HepG2 (cell line): Measurements from ENCODE around the gene LCA5. TPM values are rescaled to one million over a fixed set of nuclear protein-coding genes. Genes with fewer than 3 reads are reported as not detected.

Source experiments
- ATF1 ChIP-seq: IDR thresholded peaks from 2 replicates; pipeline ENCODE4 v1.6.1; 2016; ENCODE audit warnings: mild to moderate bottlenecking, control low read depth
- FOXA3 ChIP-seq: IDR thresholded peaks from 2 replicates; pipeline ENCODE4 v1.6.1; 2016; ENCODE audit warnings: missing genetic modification reagents, missing compliant biosample characterization
- FOXO4 ChIP-seq: sonication (generic); formaldehyde crosslinking; conservative IDR thresholded peaks from 2 replicates; pipeline ENCODE4 v1.8.1; 2023; ENCODE audit warnings: missing genetic modification reagents
- HES4 ChIP-seq: sonication (generic); formaldehyde crosslinking; IDR thresholded peaks from 2 replicates; pipeline ENCODE4 v1.9.0; 2021; ENCODE audit warnings: mild to moderate bottlenecking, missing genetic modification reagents, borderline replicate concordance
- IKZF4 ChIP-seq: sonication (generic); formaldehyde crosslinking; IDR thresholded peaks from 2 replicates; pipeline ENCODE4 v1.5.1; 2020; ENCODE audit warnings: borderline replicate concordance, mild to moderate bottlenecking, low read depth, missing genetic modification reagents; ENCODE audit errors: not compliant biosample characterization
- KAT7 ChIP-seq: IDR thresholded peaks from 2 replicates; pipeline ENCODE4 v1.6.1; 2018; ENCODE audit warnings: borderline replicate concordance, missing compliant biosample characterization
- REPIN1 ChIP-seq: sonication (generic); formaldehyde crosslinking; IDR thresholded peaks from 2 replicates; pipeline ENCODE4 v1.8.0; 2022; ENCODE audit warnings: missing genetic modification reagents, low read depth, mild to moderate bottlenecking, borderline replicate concordance
- THRA ChIP-seq: sonication (generic); formaldehyde crosslinking; IDR thresholded peaks from 2 replicates; pipeline ENCODE4 v1.4.0; 2020; ENCODE audit warnings: missing genetic modification reagents, borderline replicate concordance
- ZFP90 ChIP-seq: sonication (generic); formaldehyde crosslinking; IDR thresholded peaks from 2 replicates; pipeline ENCODE4 v1.8.0; 2022; ENCODE audit warnings: missing genetic modification reagents, mild to moderate bottlenecking, inconsistent platforms, borderline replicate concordance
- ZFP91 ChIP-seq: sonication (generic); formaldehyde crosslinking; IDR thresholded peaks from 2 replicates; pipeline ENCODE4 v1.9.0; 2022; ENCODE audit warnings: missing genetic modification reagents, mild to moderate bottlenecking, borderline replicate concordance
- ZKSCAN1 ChIP-seq: fragments of 150-350 bp; IDR thresholded peaks from 2 replicates; pipeline ENCODE4 v1.6.1; 2014; ENCODE audit warnings: low read length
- ZMYM3 ChIP-seq: sonication (generic); formaldehyde crosslinking; IDR thresholded peaks from 2 replicates; pipeline ENCODE4 v1.5.1; 2020; ENCODE audit warnings: mild to moderate bottlenecking, missing genetic modification reagents
- ZNF280D ChIP-seq: sonication (generic); formaldehyde crosslinking; IDR thresholded peaks from 2 replicates; pipeline ENCODE4 v1.5.1; 2020; ENCODE audit warnings: mild to moderate bottlenecking, missing genetic modification reagents
- ZNF710 ChIP-seq: sonication (generic); formaldehyde crosslinking; IDR thresholded peaks from 2 replicates; pipeline ENCODE4 v1.5.0; 2020; ENCODE audit warnings: mild to moderate bottlenecking, missing genetic modification reagents, borderline replicate concordance
- ZNF740 ChIP-seq: sonication (generic); formaldehyde crosslinking; IDR thresholded peaks from 2 replicates; pipeline ENCODE4 v1.4.0; 2020; ENCODE audit warnings: missing genetic modification reagents
- ZNF790 ChIP-seq: sonication (generic); formaldehyde crosslinking; IDR thresholded peaks from 2 replicates; pipeline ENCODE4 v1.8.0; 2022; ENCODE audit warnings: missing genetic modification reagents, mild to moderate bottlenecking, borderline replicate concordance
- ZNF883 ChIP-seq: sonication (generic); formaldehyde crosslinking; IDR thresholded peaks from 2 replicates; pipeline ENCODE4 v1.5.1; 2020; ENCODE audit warnings: mild to moderate bottlenecking, missing genetic modification reagents; ENCODE audit errors: not compliant biosample characterization
- ZSCAN25 ChIP-seq: sonication (generic); formaldehyde crosslinking; IDR thresholded peaks from 2 replicates; pipeline ENCODE4 v1.8.0; 2022; ENCODE audit warnings: mild to moderate bottlenecking, missing genetic modification reagents
- polyA plus RNA-seq, 8 experiments: library from polyadenylated mRNA; depleted of rRNA in 3 of 8; stranded (reverse) in 7 of 8; unstranded in 1 of 8; fragments of >200 nt; fragmentation: Illumina TruSeq in 4 of 8; extraction: Trizol in 4 of 8; gene quantifications; 2 replicates each; pipeline versions ENCODE4 v1.2.1 to v1.2.3, GENCODE V29; 2011 to 2016; ENCODE audit warnings: low read depth in 4 of 8, missing spikeins in 1 of 8, mixed read lengths in 1 of 8; ENCODE audit not compliant: insufficient read depth in 1 of 8
- total RNA-seq, 5 experiments: library from RNA; depleted of rRNA; stranded (reverse); fragments of >200 nt; fragmentation: Illumina TruSeq; extraction: Trizol; gene quantifications; 2 replicates each; pipeline ENCODE4 v1.2.3, GENCODE V29; 2016; ENCODE audit warnings: low read depth in 1 of 5

LCA5 gene
- total and polyA plus RNA-seq, 2 of the 13 experiments (the other 11 are each of a cell fraction or from before 2014, with no cell fraction given): 0.84 to 4.6 TPM

GRCh38 chr6:79557673-79558467 lies 20.6 kb upstream of the LCA5 start (continued):
- no peak for TF ChIP-seq ZNF280D (CRISPR knock-in tag)
- TF ChIP-seq REPIN1 (CRISPR knock-in tag): no peak
- TF ChIP-seq THRA (CRISPR knock-in tag): no peak
- TF ChIP-seq ZNF710 (CRISPR knock-in tag): no peak
- TF ChIP-seq ZMYM3: 0 out of 2 replicates have a peak, but pooled peaks have one; percentile 45
- peak; percentile 46 for TF ChIP-seq FOXA3
- TF ChIP-seq IKZF4 (CRISPR knock-in tag): no peak
- TF ChIP-seq ZNF740: no peak
- TF ChIP-seq ZFP90 (CRISPR knock-in tag): no peak
- no peak for TF ChIP-seq HES4 (CRISPR knock-in tag)
- no peak for TF ChIP-seq FOXO4 (CRISPR knock-in tag)
- no peak for TF ChIP-seq ZNF790
- no peak for TF ChIP-seq KAT7
- no peak for TF ChIP-seq ZSCAN25
- no peak for TF ChIP-seq ZFP91 (CRISPR knock-in tag)
- TF ChIP-seq ZNF883 (CRISPR knock-in tag): no peak
- TF ChIP-seq ZKSCAN1: no peak
- no peak for TF ChIP-seq ATF1
